ENCODE results near the gene LRFN2.

Gene LRFN2

GRCh38 chr6:40408786-40409542 is 178.2 kb downstream of the LRFN2 start:
- in situ Hi-C loops (cut with HindIII; ENCODE audit: low sequenced_read_pairs) = no loop called here

GRCh38 chr6:40407239-40407638 is 179.9 kb downstream of the LRFN2 start:
- in situ Hi-C loops (cut with HindIII; ENCODE audit: low sequenced_read_pairs) = no loop called here

GRCh38 chr6:40406175-40406574 is 181.0 kb downstream of the LRFN2 start:
- in situ Hi-C loops (cut with HindIII; ENCODE audit: low sequenced_read_pairs) = no loop called here

GRCh38 chr6:40400738-40401137 is 186.4 kb downstream of the LRFN2 start:
- in situ Hi-C loops (cut with HindIII; ENCODE audit: low sequenced_read_pairs) = no loop called here

GRCh38 chr6:40399888-40400457 is 187.2 kb downstream of the LRFN2 start:
- in situ Hi-C loops (cut with HindIII; ENCODE audit: low sequenced_read_pairs) = no loop called here

- in situ Hi-C loops (cut with HindIII; ENCODE audit: low sequenced_read_pairs) = no loop called here
Observed at GRCh38 chr6:40398810-40399477, 188.2 kb downstream of the LRFN2 start.

GRCh38 chr6:40398034-40398691 is 189.0 kb downstream of the LRFN2 start:
- in situ Hi-C loops (cut with HindIII; ENCODE audit: low sequenced_read_pairs) = no loop called here

- in situ Hi-C loops (cut with HindIII; ENCODE audit: low sequenced_read_pairs) = no loop called here
Observed at GRCh38 chr6:40397287-40398033, 189.7 kb downstream of the LRFN2 start.

GRCh38 chr6:40395698-40396076 is 191.5 kb downstream of the LRFN2 start:
- in situ Hi-C loops (cut with HindIII; ENCODE audit: low sequenced_read_pairs) = no loop called here

GRCh38 chr6:40395066-40395697 is 192.0 kb downstream of the LRFN2 start:
- in situ Hi-C loops (cut with HindIII; ENCODE audit: low sequenced_read_pairs) = no loop called here

- in situ Hi-C loops (cut with HindIII; ENCODE audit: low sequenced_read_pairs) = no loop called here
Observed at GRCh38 chr6:40394381-40394780, 192.8 kb downstream of the LRFN2 start.

- in situ Hi-C loops (cut with HindIII; ENCODE audit: low sequenced_read_pairs) = no loop called here
Observed at GRCh38 chr6:40393641-40394040, 193.5 kb downstream of the LRFN2 start.

- in situ Hi-C loops (cut with HindIII; ENCODE audit: low sequenced_read_pairs) = no loop called here
Observed at GRCh38 chr6:40392589-40392988, 194.6 kb downstream of the LRFN2 start.

GRCh38 chr6:40391851-40392517 is 195.2 kb downstream of the LRFN2 start:
- in situ Hi-C loops (cut with HindIII; ENCODE audit: low sequenced_read_pairs) = no loop called here

GRCh38 chr6:40391086-40391485 is 196.1 kb downstream of the LRFN2 start:
- in situ Hi-C loops (cut with HindIII; ENCODE audit: low sequenced_read_pairs) = no loop called here

GRCh38 chr6:40390144-40390800 is 196.9 kb downstream of the LRFN2 start:
- in situ Hi-C loops (cut with HindIII; ENCODE audit: low sequenced_read_pairs) = no loop called here

GRCh38 chr6:40389254-40389653 is 197.9 kb downstream of the LRFN2 start:
- in situ Hi-C loops (cut with HindIII; ENCODE audit: low sequenced_read_pairs) = loop anchor here (5.0 kb wide), 1 partner anchor 33 kb away; no protein-coding TSS in a partner anchor

- in situ Hi-C loops (cut with HindIII; ENCODE audit: low sequenced_read_pairs) = loop anchor here (5.0 kb wide), 1 partner anchor 34 kb away; no protein-coding TSS in a partner anchor
Observed at GRCh38 chr6:40387871-40388264, 199.3 kb downstream of the LRFN2 start.

Measured in DLD1 (cell line).